Lower lobe of right lung (tissue), 2 donors: Measurements from ENCODE around the gene CTNND2. TPM values are rescaled to one million over a fixed set of nuclear protein-coding genes. Genes with fewer than 3 reads are reported as not detected.

Experiments used
- ATAC-seq, 2 donors: fragments of 200-7000 bp; cut with Tn5 transposase; one replicate each; pipeline ENCODE4 v1.9.1; 2020 to 2022; ENCODE audit warnings: mild to moderate bottlenecking in 2 of 2, moderate library complexity in 2 of 2
- DNase-seq: peaks from one replicate; pipeline ENCODE4 v3.0.0-alpha.2; 2020
- H3K27ac ChIP-seq: fragments of 200-600 bp; one replicate; pipeline ENCODE4 v1.8.0; 2022
- H3K27me3 ChIP-seq: fragments of 200-600 bp; one replicate; pipeline ENCODE4 v1.8.0; 2022; ENCODE audit warnings: low read depth
- H3K36me3 ChIP-seq: fragments of 200-600 bp; one replicate; pipeline ENCODE4 v1.8.0; 2022; ENCODE audit warnings: mild to moderate bottlenecking
- H3K4me1 ChIP-seq: fragments of 200-600 bp; one replicate; pipeline ENCODE4 v1.8.0; 2022
- H3K4me3 ChIP-seq: fragments of 200-600 bp; one replicate; pipeline ENCODE4 v1.8.0; 2022; ENCODE audit warnings: mild to moderate bottlenecking
- H3K9me3 ChIP-seq: fragments of 200-600 bp; one replicate; pipeline ENCODE4 v1.8.0; 2022
- intact Hi-C: fragments of 100-400 bp; cut with DNase I; formaldehyde crosslinking; loops from one replicate; pipeline ENCODE4 v1.11.0; 2022
- total RNA-seq: library from RNA; stranded (reverse); fragmentation: NEBNext Ultra II Directional; extraction: Animal tissue kit (Norgen Biotek cat#: 25700); gene quantifications from one replicate; pipeline ENCODE4 v1.2.1, GENCODE V29; 2021
- TF ChIP-seq, protein P1 (sequence below): fragments of 200-600 bp; IDR thresholded peaks from one replicate; pipeline ENCODE4 v1.8.0; 2022; ENCODE audit warnings: antibody characterized with exemption, mild to moderate bottlenecking
- donor health status: DM: no; HTN: yes; CAD: no; lungs with severe emphysema.

The CTNND2 gene
- total RNA-seq, 1 donor from 2014 or later = 6.0 TPM

DNA sequence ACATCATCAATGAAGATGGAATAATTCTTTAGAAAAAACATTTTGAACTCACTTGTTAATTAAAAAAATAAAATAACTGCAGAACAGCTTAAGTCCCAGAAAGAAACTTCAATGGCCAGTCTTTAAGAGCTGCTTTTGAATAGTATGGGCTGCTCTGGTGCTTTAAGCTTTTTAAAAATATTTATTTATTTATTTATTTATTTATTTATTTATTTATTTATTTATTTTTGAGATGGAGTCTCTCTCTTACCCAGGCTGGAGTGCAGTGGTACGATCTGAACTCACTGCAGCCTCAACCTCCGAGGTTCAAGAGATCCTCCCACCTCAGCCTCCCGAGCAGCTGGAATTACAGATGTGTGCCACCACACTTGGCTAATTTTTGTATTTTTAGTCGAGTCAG is 626.9 kb downstream of the CTNND2 start:
- no peak overlapping the region for H3K27ac ChIP-seq
- no peaks in the 10 kb centered on the region for H3K36me3 ChIP-seq
- TF ChIP-seq, protein P1, sequence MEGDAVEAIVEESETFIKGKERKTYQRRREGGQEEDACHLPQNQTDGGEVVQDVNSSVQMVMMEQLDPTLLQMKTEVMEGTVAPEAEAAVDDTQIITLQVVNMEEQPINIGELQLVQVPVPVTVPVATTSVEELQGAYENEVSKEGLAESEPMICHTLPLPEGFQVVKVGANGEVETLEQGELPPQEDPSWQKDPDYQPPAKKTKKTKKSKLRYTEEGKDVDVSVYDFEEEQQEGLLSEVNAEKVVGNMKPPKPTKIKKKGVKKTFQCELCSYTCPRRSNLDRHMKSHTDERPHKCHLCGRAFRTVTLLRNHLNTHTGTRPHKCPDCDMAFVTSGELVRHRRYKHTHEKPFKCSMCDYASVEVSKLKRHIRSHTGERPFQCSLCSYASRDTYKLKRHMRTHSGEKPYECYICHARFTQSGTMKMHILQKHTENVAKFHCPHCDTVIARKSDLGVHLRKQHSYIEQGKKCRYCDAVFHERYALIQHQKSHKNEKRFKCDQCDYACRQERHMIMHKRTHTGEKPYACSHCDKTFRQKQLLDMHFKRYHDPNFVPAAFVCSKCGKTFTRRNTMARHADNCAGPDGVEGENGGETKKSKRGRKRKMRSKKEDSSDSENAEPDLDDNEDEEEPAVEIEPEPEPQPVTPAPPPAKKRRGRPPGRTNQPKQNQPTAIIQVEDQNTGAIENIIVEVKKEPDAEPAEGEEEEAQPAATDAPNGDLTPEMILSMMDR = no peak
- intact Hi-C loops = no loop called here
- H3K9me3 ChIP-seq = peaks cover 5% of the 10 kb centered on the region
- H3K27me3 ChIP-seq = no peaks in the 10 kb centered on the region
- no peak for DNase-seq
- no peak overlapping the region for H3K4me3 ChIP-seq
- no peaks in the 10 kb centered on the region for H3K4me1 ChIP-seq
- ATAC-seq = no peak

DNA sequence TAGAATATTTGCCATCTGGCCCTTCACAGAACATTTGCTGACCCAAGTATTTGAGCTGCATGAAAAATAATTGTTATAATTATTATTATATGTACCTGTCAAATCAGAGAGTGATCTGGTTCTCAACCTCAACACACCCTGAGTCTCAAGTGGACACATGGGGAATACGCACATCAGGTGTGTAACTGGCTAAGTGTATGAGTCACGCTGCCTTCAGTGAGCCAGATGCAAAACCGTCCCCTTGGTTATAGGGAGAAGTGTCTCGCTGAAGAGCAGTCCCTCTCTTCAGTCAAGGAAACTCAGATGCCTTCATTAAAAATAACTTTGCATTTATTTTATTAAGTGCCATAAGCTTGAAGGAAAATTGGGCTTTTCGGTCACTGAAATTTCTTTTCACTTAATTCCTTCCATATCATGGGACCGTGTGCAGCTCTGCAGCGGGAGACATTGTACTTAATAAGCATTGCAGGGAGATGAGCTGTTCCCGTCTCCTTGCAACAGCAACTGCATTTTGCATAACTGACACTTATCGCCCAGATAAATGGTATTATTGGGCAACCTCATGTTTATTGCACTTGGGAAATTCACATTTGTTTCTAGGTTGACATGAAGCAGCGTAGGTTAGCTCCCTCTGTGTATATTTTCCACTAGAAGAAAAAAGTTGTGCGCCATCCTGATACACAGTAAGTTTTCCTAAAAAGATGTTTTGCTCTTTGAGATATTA is 630.9 kb downstream of the CTNND2 start:
- Histone ChIP-seq H3K36me3 (no peaks in the 10 kb centered on the region), H3K4me1 (no peaks in the 10 kb centered on the region), H3K4me3 (no peak overlapping the region), H3K27ac (no peak overlapping the region), H3K27me3 (no peaks in the 10 kb centered on the region), H3K9me3 (no peaks in the 10 kb centered on the region)
- DNase-seq (no peak), ATAC-seq (no peak)
- intact Hi-C loops = no loop called here
- TF ChIP-seq, protein P1 = no peak

DNA sequence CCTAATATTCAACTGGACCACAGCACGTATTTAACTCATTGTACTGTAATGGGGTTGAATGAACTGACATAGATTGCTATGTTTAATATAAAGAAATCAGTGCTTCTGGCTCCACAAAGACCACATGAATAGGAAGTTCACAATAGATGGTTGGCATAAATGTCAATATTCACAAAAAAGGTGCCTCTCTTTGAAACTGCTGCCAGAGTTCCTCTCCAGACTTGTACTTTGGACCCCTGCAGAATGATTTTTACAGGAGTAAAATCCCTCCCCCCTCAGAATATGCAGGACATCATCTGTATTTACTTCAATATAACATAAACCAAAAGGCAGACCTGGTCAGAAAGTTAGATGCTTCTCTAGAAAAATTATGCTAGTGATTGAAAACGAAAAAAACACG is 634.7 kb downstream of the CTNND2 start:
- Histone ChIP-seq H3K4me3 (no peak overlapping the region), H3K27ac (no peak overlapping the region), H3K27me3 (no peaks in the 10 kb centered on the region), H3K9me3 (no peaks in the 10 kb centered on the region), H3K36me3 (no peaks in the 10 kb centered on the region), H3K4me1 (no peaks in the 10 kb centered on the region)
- DNase-seq = no peak
- intact Hi-C loops = no loop called here
- no peak for ATAC-seq
- TF ChIP-seq, protein P1 = no peak

DNA sequence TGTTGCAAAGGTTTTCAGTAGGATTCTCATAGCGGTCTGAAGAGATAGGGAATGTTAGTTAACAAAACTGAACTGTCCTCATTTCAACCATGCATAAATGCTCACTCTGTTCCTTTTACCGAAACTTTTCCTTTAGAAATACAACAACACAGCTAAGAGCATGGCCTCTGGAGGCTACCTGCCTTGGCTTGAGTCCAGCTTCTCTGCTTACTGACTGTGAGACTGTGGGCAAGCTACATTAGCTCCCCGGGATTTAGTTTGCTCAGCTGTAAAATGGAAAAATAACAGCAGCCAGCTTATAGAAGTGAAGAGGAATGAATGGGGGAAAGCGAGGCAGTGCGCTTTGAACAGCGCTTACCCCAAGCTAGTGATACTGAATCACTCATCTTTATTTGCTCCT is 635.4 kb downstream of the CTNND2 start:
- H3K36me3 ChIP-seq = no peaks in the 10 kb centered on the region
- TF ChIP-seq, protein P1 = no peak
- no peak for ATAC-seq
- H3K4me1 ChIP-seq = no peaks in the 10 kb centered on the region
- H3K27me3 ChIP-seq = no peaks in the 10 kb centered on the region
- intact Hi-C loops = no loop called here
- no peak for DNase-seq
- no peak overlapping the region for H3K4me3 ChIP-seq
- no peaks in the 10 kb centered on the region for H3K9me3 ChIP-seq
- H3K27ac ChIP-seq = no peak overlapping the region

DNA sequence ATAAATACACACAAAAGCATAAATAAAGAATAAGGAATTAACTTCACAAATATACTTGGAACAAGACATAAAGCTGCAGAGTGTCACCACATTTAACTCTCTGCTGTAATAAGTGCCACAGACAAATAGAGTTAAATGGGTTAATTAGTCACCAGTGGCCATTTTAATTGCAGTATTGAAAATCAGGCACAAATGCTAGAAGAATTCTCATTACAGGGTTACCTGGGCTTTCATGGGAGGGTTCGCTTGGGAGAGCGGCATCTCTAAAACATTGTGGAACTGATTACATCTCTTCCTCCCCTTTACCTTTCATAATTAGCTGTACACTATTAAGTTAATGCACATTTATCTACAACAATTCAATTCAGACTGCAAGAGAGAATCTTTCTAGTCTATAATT is 637.9 kb downstream of the CTNND2 start:
- ATAC-seq = no peak
- Histone ChIP-seq H3K27ac (no peak overlapping the region), H3K4me1 (no peaks in the 10 kb centered on the region), H3K4me3 (no peak overlapping the region), H3K9me3 (no peaks in the 10 kb centered on the region), H3K36me3 (no peaks in the 10 kb centered on the region), H3K27me3 (no peaks in the 10 kb centered on the region)
- intact Hi-C loops = no loop called here
- DNase-seq = no peak
- TF ChIP-seq, protein P1 = no peak
